ENCODE data around the gene NAT16. TPM values are rescaled to one million over a fixed set of nuclear protein-coding genes. Genes with fewer than 3 reads are reported as not detected.

NAT16 gene
- total and polyA plus RNA-seq, 2 of the 13 experiments (the other 11 are each of a cell fraction or from before 2014, with no cell fraction given) = 0.04 TPM; not detected in 1

DNA sequence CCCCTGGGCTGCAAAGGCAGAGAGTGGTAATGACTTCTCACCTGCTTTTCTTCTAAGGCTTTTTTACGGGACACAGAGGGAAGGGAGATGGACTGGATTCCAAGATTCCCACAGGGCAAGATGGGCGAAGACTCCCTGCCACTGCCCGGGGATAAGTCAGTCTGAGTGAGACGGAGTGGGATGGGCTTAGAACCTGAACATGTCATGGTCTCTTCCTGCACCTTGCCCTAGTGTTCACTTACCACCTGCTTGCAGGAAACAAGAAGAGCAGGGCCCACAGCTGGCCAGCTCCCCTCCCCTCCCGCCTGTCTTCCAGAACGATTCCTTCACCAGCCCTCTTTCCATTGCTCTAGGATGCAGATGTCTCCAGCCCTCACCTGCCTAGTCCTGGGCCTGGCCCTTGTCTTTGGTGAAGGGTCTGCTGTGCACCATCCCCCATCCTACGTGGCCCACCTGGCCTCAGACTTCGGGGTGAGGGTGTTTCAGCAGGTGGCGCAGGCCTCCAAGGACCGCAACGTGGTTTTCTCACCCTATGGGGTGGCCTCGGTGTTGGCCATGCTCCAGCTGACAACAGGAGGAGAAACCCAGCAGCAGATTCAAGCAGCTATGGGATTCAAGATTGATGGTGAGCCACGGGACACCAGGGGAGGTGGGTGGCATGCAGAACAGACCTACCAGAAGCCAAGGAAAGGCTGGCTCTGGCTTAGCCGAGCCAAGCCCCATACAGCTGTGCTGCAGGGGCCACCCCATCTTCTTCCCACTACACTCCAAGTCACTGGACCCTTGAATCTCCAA, 51.9 kb downstream of the NAT16 start (continued):
- no peak for TF ChIP-seq CERS6 (CRISPR knock-in tag; IDR thresholded peaks at IDR 0.05)
- TF ChIP-seq, protein P1, sequence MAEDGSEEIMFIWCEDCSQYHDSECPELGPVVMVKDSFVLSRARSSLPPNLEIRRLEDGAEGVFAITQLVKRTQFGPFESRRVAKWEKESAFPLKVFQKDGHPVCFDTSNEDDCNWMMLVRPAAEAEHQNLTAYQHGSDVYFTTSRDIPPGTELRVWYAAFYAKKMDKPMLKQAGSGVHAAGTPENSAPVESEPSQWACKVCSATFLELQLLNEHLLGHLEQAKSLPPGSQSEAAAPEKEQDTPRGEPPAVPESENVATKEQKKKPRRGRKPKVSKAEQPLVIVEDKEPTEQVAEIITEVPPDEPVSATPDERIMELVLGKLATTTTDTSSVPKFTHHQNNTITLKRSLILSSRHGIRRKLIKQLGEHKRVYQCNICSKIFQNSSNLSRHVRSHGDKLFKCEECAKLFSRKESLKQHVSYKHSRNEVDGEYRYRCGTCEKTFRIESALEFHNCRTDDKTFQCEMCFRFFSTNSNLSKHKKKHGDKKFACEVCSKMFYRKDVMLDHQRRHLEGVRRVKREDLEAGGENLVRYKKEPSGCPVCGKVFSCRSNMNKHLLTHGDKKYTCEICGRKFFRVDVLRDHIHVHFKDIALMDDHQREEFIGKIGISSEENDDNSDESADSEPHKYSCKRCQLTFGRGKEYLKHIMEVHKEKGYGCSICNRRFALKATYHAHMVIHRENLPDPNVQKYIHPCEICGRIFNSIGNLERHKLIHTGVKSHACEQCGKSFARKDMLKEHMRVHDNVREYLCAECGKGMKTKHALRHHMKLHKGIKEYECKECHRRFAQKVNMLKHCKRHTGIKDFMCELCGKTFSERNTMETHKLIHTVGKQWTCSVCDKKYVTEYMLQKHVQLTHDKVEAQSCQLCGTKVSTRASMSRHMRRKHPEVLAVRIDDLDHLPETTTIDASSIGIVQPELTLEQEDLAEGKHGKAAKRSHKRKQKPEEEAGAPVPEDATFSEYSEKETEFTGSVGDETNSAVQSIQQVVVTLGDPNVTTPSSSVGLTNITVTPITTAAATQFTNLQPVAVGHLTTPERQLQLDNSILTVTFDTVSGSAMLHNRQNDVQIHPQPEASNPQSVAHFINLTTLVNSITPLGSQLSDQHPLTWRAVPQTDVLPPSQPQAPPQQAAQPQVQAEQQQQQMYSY (CRISPR knock-in tag; IDR thresholded peaks at IDR 0.05) = no peak
- no peak for TF ChIP-seq ZNF891 (CRISPR knock-in tag; IDR thresholded peaks at IDR 0.05)
- TF ChIP-seq AGO2 (optimal IDR thresholded peaks at IDR 0.05; ENCODE audit: low read depth, low read length) = no peak
- TF ChIP-seq ZNF776 (CRISPR knock-in tag; IDR thresholded peaks at IDR 0.05) = no peak
- TF ChIP-seq RCOR2 (CRISPR knock-in tag; IDR thresholded peaks at IDR 0.05) = no peak
- no peak; the same call in 1 of the 2 replicates for TF ChIP-seq SAP130 (CRISPR knock-in tag; IDR thresholded peaks at IDR 0.05; ENCODE audit: low read depth)
- TF ChIP-seq SETDB1 (CRISPR knock-in tag; IDR thresholded peaks at IDR 0.05; ENCODE audit: borderline replicate concordance) = no peak
- no peak for TF ChIP-seq SYNCRIP (IDR thresholded peaks at IDR 0.05; ENCODE audit: insufficient read depth, low read depth, low read length)
- no peak for TF ChIP-seq ZNF724P (CRISPR knock-in tag; IDR thresholded peaks at IDR 0.05; ENCODE audit: borderline replicate concordance)
- TF ChIP-seq ZNF607 (CRISPR knock-in tag; IDR thresholded peaks at IDR 0.05; ENCODE audit: borderline replicate concordance) = 0 out of 2 replicates have a peak, but pooled peaks have one; percentile 65
- no peak for TF ChIP-seq KLF9 (CRISPR knock-in tag; IDR thresholded peaks at IDR 0.05; ENCODE audit: low read depth)
- no peak for TF ChIP-seq ZNF382 (CRISPR knock-in tag; IDR thresholded peaks at IDR 0.05; ENCODE audit: borderline replicate concordance)
- TF ChIP-seq ELF3 (CRISPR knock-in tag; IDR thresholded peaks at IDR 0.05) = no peak
- no peak for TF ChIP-seq ZBTB20 (CRISPR knock-in tag; IDR thresholded peaks at IDR 0.05; ENCODE audit: borderline replicate concordance, low read depth)
- no peak for TF ChIP-seq TMF1 (CRISPR knock-in tag; IDR thresholded peaks at IDR 0.05; ENCODE audit: low read depth)
- TF ChIP-seq REXO4 (CRISPR knock-in tag; IDR thresholded peaks at IDR 0.05; ENCODE audit: borderline replicate concordance) = no peak
- 0 out of 2 replicates have a peak, but pooled peaks have one; percentile 14 for TF ChIP-seq ZC3H13 (CRISPR knock-in tag; IDR thresholded peaks at IDR 0.05)
- TF ChIP-seq RBFOX2 (IDR thresholded peaks at IDR 0.05; ENCODE audit: low read depth, low read length) = peak; percentile 69
- no peak for TF ChIP-seq NR2F1 (CRISPR knock-in tag; IDR thresholded peaks at IDR 0.05)
- TF ChIP-seq, protein P2, sequence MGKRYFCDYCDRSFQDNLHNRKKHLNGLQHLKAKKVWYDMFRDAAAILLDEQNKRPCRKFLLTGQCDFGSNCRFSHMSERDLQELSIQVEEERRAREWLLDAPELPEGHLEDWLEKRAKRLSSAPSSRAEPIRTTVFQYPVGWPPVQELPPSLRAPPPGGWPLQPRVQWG (CRISPR knock-in tag; IDR thresholded peaks at IDR 0.05; ENCODE audit: borderline replicate concordance, low read depth) = no peak
- no peak for TF ChIP-seq ZNF432 (CRISPR knock-in tag; IDR thresholded peaks at IDR 0.05; ENCODE audit: borderline replicate concordance)
- no peak for TF ChIP-seq ZNF329 (CRISPR knock-in tag; IDR thresholded peaks at IDR 0.05; ENCODE audit: low read depth)
